Fibroblast of upper back skin (primary cell): ENCODE data around the gene MATK.
"Not testable (repeated sequence)": the region's sequence is repeated elsewhere in the genome, so short reads cannot be mapped to it uniquely, and the experiment has no call there.

ENCODE experiments used
- DNase-seq: peaks from one replicate; pipeline ENCODE4 v3.0.0-alpha.2; 2013

Gene MATK

DNA sequence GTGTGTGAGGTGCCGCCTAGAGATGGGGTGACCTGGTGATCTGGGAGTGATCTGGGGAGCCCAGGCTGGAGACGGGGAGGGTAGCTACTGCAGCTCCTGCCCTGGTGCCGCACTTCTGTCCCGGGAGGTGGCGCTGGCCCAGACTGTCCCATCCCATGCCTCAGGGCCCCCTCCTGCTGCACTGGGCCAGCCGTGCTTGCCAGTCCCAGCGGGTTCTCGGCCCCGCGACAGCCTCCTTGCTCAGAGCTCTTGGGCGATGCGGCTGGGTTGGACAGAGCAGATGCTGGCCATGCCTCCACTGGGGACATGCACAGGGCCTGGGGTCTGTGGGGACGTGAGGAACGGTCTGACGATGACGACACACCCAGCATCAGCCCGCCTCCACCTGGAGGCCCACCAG is 16.7 kb downstream of the MATK start:
- no peak for DNase-seq

GRCh38 chr19:3768748-3769099 is 17.5 kb downstream of the MATK start:
- DNase-seq = no peak

GRCh38 chr19:3768015-3768747 is 18.0 kb downstream of the MATK start:
- DNase-seq = no peak

- DNase-seq = no peak
Observed at GRCh38 chr19:3767050-3767449, 19.1 kb downstream of the MATK start.

DNA sequence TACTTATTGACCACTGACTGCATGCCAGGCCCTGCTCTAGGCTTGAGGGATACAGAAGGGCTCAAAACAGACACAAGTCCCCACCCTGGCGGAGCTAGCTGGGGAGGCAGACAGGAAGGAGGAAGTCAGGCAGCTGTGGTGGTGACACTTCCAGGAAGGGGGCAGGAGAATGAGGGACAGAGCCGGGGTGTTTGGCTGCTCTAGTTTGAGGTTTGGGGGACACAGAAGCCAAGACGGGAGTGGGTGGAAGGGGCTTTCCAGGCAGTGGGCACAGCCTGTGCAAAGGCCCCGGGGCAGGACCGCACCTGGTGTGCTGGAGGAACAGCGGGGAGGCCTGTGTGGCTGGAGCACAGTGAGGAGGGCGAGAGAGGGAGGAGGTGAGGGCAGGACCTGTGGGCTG is 19.7 kb downstream of the MATK start:
- DNase-seq = no peak

GRCh38 chr19:3765757-3766156 is 20.4 kb downstream of the MATK start:
- not testable (repeated sequence) for DNase-seq

DNA sequence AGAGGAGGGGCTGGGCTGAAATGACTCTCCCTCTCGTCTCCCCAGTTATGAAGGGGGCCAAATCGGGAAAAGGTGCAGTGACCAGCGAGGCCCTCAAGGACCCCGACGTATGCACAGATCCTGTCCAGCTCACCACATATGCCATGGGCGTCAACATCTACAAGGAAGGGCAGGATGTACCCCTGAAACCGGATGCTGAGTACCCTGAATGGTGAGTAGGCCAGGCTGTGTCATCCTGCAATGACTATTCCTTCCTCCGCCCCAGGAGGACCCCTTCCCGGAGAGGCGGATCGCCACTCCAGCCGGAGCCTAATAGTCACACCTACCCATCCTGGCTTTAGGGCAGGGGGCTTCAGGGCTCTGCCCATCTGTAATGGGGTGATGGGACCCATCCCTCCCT is 21.1 kb downstream of the MATK start:
- no peak for DNase-seq

DNA sequence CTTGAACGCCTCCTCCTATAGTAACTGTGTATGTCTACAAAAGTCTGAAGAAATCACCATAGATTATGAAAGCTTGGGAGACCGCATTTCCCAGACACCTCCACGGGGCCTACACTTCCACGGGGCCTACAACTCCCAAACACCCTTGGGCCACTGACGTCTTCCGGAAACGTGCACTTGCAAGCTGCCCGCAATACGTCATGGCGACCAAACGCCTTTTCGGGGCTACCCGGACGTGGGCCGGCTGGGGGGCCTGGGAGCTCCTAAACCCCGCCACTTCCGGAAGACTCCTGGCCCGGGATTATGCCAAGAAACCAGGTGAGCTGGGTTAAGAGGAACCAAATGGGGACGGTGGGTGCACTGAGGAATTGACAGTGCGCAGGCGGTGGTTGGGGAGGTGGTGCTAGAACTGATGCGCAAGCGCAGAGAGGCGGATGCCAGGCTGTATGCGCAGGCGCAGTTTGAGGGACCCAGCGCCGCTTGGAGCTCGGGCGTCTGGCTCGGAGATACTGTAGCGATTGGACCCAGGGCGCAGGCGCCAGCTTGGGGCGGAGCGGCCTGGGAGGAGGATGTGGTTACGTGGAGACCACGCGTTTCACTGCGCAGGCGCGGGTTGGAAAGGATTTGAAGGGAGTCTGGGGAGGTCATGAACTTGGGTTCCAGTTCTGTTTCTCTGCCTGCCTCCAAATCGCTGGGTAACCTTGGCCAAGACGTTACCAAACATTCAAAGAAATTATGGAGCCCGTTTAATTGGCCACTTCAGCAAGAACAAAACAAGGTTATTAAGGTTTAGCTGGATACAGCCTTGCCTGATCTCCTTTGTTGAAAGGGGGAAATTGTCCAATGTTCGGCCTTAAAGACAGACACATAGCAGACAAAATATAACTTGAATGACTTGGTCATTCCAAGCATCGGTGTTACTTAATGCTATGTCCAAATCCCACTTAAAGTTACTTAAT is 23.4 kb downstream of the MATK start, which contains the start of gene MRPL54:
Gene MRPL54, plus strand, starts transcription at position 182 of the 959 bp plus-strand sequence. Its CDS starts 19 bp downstream, at position 201.
- DNase-seq = peak; percentile 99

GRCh38 chr19:3762130-3762473 is 24.1 kb downstream of the MATK start:
- DNase-seq = no peak

DNA sequence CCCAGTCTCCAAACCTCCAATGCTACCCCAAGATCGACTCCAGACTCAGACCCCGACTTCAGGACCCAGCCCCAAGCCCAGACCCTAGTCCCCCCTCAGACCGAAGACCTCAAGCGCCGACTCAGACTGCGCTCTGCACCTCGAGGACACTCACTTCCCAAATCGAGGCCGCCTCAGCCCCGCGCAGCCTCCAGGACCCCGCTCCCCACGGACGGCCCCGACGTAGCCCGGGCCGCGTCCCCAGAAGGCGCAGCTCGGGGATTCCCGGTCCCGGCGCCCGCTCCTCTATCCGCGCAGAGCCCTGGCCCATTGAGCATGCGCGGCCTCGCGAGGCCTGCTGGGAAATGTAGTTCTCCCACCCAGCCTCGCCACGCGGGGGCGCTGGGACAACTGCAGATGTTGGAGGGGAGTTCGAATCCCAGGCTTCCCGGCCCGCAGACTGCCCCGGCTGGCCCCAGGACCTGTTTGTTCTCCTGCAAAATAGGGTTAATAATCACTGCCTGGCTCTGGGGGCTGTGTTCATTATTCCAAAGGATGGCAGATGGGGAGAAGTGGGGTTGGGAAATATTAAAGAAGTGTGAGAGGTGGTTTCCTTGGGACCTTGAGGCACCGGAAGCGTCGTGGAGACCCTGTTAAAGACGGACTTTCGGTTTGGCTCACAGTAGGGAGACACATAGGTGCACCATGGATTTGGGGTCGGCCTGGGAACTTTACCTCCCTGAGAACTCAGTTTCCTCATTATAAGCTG is 24.6 kb downstream of the MATK start, which contains the start of gene APBA3:
Gene APBA3, minus strand, starts transcription at position 311 of the 748 bp plus-strand sequence. CDS start 1,428 bp downstream, outside the sequence.
- peak; percentile 88 for DNase-seq

GRCh38 chr19:3760871-3761361 is 25.3 kb downstream of the MATK start:
- DNase-seq = peak; percentile 5

DNA sequence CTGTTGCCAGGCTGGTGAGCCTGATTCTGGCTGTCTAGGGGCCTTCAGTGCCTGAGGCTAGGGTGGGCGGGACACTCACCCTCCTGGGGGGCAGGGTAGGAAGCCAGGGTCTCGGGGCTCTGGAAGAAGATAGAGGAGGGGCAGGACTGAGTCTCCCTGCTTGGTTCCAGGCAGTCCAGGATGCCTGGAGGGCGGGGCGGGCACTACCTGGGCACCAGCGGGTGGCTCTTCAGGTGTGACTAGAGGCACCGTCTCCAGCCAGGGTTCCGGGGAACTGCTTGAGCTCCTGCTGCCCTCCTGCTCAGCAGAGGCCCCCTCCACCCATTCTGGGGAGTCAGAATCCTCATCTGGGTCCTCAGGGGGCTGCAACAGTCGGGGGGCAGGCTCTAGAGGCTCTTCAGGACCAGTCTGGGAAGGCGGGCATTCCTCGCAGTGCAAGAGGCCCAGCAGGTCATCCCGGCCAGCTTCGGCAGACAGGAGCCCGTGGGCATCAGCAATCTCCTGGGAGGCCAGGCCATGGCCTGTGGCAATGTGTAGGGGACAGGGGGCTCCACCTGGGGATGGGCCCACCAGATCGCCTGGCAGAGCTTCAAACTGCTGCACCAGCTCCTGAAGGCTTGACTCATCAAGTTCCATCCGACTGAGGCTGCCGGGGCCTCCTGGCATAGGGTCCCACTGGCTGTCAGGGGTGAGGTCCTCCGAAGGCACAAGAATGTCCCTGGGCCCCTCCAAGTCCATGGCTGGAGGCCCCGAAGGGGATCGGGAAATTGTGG is 26.5 kb downstream of the MATK start:
- DNase-seq = no peak

- not testable (repeated sequence) for DNase-seq
Observed at GRCh38 chr19:3758297-3758696, 27.9 kb downstream of the MATK start.

DNA sequence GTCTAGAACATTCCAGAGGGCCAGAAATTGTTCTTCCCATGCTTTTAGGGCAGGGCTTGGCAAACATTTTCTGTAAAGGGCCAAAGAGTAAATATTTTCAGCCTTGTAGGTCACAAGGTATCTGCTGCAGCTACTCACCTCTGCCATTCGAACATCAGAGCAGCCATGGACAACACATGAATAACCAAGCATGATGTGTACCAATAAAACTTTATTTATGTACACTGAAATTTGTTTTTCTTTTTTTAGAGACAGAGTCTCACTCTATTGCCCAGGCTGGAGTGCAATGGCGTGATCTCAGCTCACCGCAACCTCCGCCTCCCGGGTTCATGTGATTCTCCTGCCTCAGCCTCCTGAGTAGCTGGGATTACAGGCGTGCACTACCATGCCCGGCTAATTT is 28.5 kb downstream of the MATK start:
- not testable (repeated sequence) for DNase-seq

DNA sequence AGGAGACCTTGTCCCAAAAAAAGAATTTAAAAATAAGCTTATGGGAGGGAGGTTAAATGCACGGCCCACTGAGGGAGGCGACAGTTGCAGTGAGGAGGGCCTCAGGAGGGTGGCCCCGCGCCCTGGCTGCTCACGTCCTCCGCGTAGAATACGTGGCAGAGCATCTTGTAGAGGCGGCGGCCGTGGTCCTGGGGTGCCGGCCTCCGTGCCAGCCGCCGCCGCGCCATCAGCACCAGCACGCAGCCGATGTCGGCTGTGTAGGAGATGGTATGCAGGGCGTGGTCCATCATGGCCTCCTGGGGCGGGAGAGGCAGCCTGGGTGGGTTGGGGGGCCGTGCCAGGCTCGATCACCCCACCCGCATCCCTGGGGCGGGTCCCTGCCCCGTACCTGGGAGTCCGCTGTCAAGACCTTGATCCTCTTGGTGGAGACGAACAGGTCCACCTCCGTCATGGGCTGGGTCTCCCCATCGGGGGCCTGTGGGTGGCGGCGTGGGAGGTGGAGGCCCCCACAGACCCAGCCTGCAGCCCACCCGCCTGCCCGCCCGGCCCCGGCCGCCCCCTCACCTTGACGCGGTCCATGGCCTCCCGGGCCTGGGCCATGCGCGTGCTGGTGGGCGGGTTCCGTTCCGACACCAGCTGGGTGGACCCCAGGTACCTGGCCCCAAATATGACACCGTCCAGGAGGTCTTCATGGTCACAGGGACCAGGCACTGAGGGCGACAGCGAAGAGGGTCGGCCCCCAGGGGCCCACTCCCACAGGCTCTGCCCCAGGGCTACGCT is 32.4 kb downstream of the MATK start:
- no peak for DNase-seq

DNA sequence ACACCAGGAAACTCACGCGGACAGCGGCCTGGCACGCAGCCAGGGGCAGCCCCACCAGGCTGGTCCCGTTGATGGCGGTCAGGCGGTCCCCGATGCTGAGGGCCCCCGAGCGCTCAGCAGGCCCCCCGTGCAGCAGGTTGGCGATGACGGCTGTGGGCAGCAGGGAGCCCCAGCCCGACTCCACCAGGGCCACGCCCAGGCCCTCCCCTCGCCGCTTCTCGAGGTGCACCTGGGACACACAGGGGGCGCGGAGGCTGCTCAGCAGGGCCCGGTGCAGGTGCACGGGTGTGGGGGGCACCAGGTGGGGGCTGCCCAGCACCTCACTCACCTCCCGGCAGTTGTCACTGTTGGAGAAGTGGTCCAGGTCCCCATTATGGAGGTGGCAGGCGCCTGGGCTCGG is 33.7 kb downstream of the MATK start:
- no peak for DNase-seq

DNA sequence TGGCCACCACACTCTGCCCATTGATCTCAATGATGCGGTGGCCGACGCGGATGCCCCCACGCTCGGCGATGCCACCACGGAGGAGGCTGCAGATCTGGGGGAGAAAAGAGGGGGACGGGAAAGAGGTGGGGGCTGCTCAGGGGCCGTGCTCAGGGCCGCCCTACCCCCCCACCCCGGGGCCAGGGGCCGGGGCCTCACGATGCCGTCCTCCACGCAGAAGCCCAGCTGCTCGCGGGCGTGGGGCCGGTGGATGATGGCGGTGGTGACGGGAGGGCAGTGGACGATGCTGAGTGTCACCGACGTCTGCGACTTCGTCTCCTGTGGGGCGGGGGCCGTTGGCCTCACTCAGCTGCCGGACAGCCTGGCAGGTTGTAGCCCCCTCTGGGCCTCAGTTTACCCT is 34.9 kb downstream of the MATK start:
- DNase-seq = no peak

GRCh38 chr19:3750211-3750610 is 36.0 kb downstream of the MATK start:
- DNase-seq = no peak

DNA sequence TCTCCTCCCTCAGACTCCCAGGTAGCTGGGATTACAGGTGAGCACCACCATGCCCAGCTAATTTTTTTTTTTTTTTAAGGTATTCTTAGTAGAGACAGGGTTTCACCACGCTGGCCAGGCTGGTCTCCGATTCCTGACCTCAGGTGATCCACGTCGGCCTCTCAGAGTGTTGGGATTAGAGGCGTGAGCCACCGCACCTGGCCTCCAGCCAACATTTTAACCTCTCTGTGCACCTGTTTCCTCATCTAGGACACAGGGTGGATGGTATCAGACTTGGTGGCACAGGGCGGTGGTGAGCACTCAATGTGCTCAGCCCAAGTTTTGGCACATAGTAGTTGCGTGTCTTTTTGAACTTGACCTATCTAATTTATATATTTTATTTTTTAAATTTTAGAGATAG is 37.2 kb downstream of the MATK start:
- DNase-seq = no peak

DNA sequence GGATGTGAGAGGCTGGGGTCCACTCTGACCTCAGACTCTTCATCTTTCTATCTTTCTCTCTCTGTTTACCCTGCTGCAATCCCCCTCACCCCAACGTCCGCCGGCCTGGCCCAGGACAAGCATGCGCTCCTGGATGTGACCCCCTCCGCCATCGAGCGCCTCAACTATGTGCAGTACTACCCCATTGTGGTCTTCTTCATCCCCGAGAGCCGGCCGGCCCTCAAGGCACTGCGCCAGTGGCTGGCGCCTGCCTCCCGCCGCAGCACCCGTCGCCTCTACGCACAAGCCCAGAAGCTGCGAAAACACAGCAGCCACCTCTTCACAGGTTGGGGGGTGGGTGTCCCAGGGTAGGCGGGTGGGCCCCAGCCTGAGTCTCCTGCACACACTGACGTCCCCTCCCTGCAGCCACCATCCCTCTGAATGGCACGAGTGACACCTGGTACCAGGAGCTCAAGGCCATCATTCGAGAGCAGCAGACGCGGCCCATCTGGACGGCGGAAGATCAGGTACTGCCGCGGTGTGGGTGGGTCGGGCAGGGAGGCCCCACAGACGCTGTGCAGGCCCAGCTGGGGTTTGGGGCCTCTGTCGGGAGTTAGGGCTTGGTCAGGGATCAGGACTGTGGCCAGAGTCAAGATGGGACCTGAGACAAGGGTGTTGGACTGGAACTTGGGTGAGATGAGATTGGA is 39.7 kb downstream of the MATK start:
- DNase-seq = no peak
